Thyroid gland (tissue), 4 donors: Measurements from ENCODE around the gene ACYP2.

Experiments
- CTCF ChIP-seq, 6 experiments: fragments of 200-600 bp in 3 of 6; fragments of 450-650 bp in 3 of 6; sonication (generic) in 3 of 6; IDR thresholded peaks; one replicate each; pipeline ENCODE4 v1.5.1; 2016 to 2019; ENCODE audit warnings: antibody characterized with exemption in 6 of 6, mild to moderate bottlenecking in 2 of 6, inconsistent platforms in 1 of 6, moderate library complexity in 1 of 6
- POLR2A ChIP-seq, 2 donors: fragments of 450-650 bp; IDR thresholded peaks; one replicate each; pipeline ENCODE4 v1.6.1; 2017; ENCODE audit warnings: antibody characterized with exemption in 2 of 2, mild to moderate bottlenecking in 2 of 2, moderate library complexity in 1 of 2

- TF ChIP-seq POLR2A (IDR thresholded peaks at IDR 0.05) (no peak), CTCF (IDR thresholded peaks at IDR 0.05) (no peak)
Measured at GRCh38 chr2:54189539-54189938, 74.1 kb downstream of the ACYP2 start.
